Gastroesophageal sphincter (tissue), 3 donors: ENCODE measurements around the gene PRKD1.

Experiments used
- CTCF ChIP-seq, 4 experiments: fragments of 200-600 bp in 2 of 4; fragments of 450-650 bp in 2 of 4; sonication (generic) in 1 of 4; IDR thresholded peaks; one replicate each; pipeline ENCODE4 v1.5.1; 2017 to 2019; ENCODE audit warnings: antibody characterized with exemption in 4 of 4, mild to moderate bottlenecking in 2 of 4, moderate library complexity in 2 of 4
- EP300 ChIP-seq: sonication (generic); formaldehyde crosslinking; IDR thresholded peaks from one replicate; pipeline ENCODE4 v1.6.1; 2017; ENCODE audit warnings: antibody characterized with exemption, mild to moderate bottlenecking
- POLR2A ChIP-seq, 2 donors: fragments of 450-650 bp; IDR thresholded peaks; one replicate each; pipeline ENCODE4 v1.6.1; 2017; ENCODE audit warnings: antibody characterized with exemption in 2 of 2, mild to moderate bottlenecking in 2 of 2, moderate library complexity in 1 of 2

GRCh38 chr14:29856516-29856915, 71.1 kb downstream of the PRKD1 start:
- TF ChIP-seq CTCF (IDR thresholded peaks at IDR 0.05) (no peak), POLR2A (IDR thresholded peaks at IDR 0.05) (no peak), EP300 (no peak)
